ENCODE data around the gene FKBP11.
A peak's percentile ranks its signal among the peaks of the same experiment; 100 is the strongest.

The FKBP11 gene

DNA sequence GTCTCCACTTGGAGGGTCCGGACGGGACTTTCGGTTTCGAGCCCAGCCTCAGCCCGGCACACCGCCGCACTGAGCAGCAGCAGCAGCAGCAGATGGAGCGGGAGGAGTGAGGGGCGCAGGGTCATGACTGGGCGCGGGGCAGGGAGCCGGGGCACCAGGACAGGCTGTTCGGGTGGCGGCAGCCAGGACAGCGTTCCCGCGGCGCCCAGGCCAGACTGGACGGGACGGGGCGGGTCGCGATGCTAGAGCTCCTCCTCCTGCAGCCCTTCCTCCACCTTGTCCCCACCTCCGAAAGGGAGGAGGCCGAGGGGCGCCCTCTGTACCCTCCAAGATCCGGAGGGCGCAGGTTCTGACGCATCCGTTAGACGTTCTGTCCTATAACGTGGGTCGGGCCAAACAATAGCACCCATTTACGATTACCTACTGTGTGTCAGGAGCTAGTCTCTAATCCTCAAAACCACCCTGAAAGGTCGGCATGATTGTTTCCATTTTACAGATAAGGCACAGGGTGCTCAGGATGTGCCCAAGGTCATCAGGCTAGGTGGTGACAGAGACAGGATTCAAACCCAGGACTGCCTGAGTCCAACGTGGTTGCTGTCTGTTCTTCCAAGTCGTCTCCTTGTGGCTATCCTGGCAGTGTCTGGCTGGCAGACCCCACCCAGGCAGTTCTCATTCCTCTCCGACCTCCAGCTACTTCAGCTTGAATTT is at the start of gene FKBP11:
Gene FKBP11 (minus strand): TSS at position 189 of the 708 bp plus-strand sequence. CDS start 64 bp downstream, at position 125.
- peak; percentile 49 to 58 (median 55) for DNase-seq (ENCODE audit: low read depth in 2 of 3, low spot score in 2 of 3)

DNA sequence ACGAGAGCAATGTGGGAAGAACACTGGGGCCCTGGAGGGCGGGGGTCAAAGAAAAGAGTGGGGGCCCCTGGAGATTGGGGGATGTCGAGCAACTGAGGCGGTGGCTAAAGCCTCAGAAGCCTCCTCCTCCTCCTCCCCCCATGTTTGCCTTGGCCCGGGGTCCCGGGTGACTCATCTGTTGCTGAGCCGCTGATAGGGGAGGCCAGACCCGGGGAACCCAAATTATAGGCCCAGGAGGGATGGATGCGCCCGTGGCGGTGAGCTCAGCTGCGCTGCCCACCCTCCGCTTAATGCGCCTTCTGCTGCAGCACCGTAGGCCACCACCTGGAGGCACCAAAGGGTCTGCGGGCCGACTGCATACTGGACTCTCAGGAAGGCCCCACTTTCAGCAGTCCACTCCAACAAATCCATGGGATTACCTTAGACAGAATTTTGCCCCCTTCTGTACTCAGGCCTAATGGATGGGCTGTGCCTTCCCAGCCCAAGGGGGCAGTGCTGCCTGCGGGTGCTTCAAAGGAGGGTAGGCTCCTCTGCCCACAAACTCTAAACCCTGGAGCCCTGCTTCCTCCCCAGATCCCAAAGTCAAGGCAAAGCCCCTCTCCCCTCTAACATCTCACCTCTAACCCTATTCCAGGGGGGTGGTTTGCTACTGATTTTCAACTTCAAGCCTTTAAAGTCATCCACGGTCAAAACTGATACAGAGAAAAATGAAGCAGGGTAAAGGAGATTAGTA is 48.8 kb upstream of the FKBP11 start:
- DNase-seq (ENCODE audit: low read depth in 2 of 3, low spot score in 2 of 3), result no peak

DNA sequence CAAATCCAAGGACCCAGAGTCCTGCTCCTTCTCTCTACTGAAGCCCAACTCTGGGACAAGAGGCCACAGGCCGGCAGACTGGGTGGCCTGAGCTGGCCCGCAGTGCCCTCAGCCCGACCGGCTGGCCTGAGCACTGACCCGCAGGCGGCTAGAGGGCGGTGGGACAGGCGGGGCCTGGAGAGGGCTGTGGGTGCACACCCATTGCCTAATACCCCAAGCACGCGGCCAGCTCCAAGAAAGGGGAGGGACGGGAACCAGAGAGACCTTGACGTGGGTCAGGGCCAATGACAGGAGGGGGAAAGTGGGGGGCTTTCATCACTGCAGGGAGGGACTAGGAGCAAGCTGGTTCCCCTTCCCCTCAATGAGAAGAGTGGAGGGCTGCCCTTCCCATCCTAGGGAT is 48.2 kb upstream of the FKBP11 start:
- DNase-seq (ENCODE audit: low read depth in 2 of 3, low spot score in 2 of 3), result no peak

- no peak for DNase-seq (ENCODE audit: low read depth in 2 of 3, low spot score in 2 of 3)
Observed at GRCh38 chr12:48972952-48973483, 47.7 kb upstream of the FKBP11 start.

DNA sequence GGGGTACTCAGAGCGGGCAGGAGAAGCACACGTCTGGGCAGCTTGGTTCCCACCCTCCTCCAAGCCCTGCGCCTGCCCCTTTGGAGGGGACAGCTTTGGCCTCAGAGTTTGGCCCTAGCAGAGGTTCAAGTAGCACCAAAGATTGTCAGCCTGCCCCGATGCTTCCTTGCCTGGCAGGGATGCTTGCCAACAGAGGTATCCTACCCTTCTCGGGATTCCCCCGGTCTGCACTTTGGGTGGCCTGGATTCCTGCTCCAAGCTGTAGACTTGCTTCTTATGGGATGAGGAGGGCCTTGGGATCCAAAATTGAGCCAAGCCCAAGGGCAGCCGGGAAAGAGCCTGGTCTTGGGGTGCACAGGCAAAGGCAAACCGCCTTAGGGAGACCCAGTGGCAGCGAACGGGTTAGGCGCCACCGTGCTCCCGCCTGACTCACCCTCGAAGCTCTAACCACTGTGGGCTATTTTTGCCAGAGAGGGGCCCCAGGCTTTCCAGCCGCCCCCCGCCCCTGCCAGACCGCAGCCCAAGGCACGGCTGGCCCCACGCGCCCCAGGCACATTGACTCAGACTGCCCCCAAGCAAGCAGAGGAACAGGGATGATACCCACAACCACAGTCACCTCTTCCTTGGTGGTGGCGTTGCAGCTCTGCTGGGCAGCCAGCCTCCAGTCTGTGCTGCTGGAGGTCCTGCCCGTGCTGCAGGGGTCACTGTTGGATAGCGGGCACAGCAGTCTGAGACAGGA is 47.1 kb upstream of the FKBP11 start:
- peak in 1 of 3 experiments; percentile 71 for DNase-seq (ENCODE audit: low read depth in 2 of 3, low spot score in 2 of 3)

DNA sequence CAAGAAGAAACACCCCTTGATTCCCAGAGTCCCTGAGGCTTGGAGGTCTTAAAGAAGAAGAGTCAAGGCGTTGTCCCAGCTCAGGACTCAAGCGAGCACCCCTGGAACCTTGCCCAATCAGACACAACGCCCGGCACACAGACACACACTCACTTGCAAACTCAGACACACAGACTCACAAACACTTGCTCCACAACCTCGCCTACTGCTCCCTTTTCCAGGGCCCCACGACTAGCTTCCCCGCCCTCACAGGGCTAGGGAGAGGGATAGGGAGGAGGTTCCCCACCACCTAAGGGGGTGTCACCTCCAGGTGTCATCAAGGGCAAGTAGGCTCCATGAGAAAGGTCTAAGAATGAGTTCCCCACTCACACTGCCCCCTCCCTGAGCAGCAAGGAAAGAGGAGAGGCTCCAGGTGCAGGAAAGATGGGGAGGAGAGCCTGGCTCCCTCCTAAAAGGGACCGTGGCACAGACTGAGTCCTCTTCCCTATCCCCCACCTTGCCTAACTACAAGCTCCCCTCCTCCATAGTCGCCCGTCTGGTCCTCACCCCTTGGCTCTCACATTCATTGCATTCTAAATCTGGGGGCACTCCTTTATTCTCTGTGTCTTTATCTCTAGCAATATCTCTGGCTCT is 45.5 kb upstream of the FKBP11 start:
- DNase-seq (ENCODE audit: low read depth in 2 of 3, low spot score in 2 of 3), result no peak

- DNase-seq (ENCODE audit: low read depth in 2 of 3, low spot score in 2 of 3), result no peak
Observed at GRCh38 chr12:48969833-48970701, 44.8 kb upstream of the FKBP11 start.

DNA sequence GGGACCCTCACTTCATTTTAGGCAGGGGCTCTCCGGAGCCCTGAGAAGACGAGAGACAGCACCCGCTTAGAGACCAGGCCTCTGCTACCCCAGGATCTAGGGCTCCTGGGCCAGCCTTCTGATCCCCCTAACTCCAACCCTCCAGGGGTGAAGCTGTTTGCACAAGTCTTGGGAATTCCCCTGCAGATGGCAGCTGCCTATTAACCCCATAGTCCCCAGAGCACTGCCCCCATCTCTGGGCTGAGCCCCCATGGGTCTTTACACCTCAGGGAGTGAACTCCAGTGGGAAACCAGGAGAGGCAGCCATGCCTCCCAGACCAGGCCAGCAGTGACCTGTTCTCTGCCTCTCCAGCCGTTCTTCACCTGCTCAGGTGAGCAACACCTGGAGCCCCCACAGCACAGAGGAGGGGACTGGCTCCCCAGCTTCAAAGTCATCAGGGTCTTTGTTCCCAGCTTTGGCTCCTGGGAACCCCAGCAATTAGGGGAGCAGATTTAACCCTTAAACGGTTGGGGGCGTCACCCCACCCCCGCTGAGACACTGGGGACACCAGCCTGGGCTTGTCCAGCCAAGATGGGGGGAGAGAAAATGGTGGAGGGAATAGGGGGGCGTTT is 44.0 kb upstream of the FKBP11 start:
- no peak for DNase-seq (ENCODE audit: low read depth in 2 of 3, low spot score in 2 of 3)

- no peak for DNase-seq (ENCODE audit: low read depth in 2 of 3, low spot score in 2 of 3)
Observed at GRCh38 chr12:48968467-48968866, 43.2 kb upstream of the FKBP11 start.

- DNase-seq (ENCODE audit: low read depth in 2 of 3, low spot score in 2 of 3), result no peak
Observed at GRCh38 chr12:48967991-48968390, 42.7 kb upstream of the FKBP11 start.

- DNase-seq (ENCODE audit: low read depth in 2 of 3, low spot score in 2 of 3), result no peak
Observed at GRCh38 chr12:48966177-48966895, 41.0 kb upstream of the FKBP11 start.

- no peak for DNase-seq (ENCODE audit: low read depth in 2 of 3, low spot score in 2 of 3)
Observed at GRCh38 chr12:48965298-48965838, 40.1 kb upstream of the FKBP11 start.

GRCh38 chr12:48961801-48962200 is 36.5 kb upstream of the FKBP11 start:
- no peak for DNase-seq (ENCODE audit: low read depth in 2 of 3, low spot score in 2 of 3)

DNA sequence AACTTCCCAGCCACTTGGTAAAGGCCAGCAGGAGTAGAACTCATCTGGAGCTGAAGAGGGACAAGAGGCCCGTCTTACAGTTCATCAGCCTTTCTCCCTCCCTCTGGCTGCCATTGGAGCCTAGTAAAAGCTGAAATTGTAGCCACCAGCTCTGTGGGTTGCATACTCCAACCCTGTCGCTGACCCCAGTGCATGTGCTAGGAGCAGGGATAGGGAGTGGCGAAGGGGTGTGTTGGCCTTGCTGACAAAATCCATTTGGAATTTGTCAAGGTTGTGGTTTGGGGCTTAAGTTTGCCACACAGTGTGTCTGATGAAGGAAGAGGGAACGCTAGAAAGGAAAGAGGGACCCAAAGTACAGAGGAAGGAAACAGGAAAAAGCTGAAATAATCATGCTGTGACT is 36.0 kb upstream of the FKBP11 start:
- DNase-seq (ENCODE audit: low read depth in 2 of 3, low spot score in 2 of 3), result no peak

DNA sequence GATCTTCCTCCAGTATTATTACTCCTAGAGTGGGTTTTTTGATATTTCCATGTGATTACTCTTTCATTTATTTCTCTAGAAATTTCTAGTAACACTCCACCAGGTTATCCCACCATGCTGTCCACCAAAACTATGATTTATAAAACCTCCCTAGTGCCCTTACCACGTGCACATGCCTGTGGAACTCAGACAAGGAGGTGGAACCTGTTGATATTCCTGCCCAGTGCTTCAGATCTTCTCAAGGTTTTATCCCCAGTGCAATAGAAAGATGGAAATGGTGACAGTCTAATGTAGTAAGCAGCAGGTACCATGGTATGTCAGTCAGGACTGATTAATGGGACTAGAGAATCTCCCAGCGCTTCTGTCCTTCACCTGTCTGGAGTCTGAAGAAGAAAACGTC is 35.5 kb upstream of the FKBP11 start:
- DNase-seq (ENCODE audit: low read depth in 2 of 3, low spot score in 2 of 3), result no peak

DNA sequence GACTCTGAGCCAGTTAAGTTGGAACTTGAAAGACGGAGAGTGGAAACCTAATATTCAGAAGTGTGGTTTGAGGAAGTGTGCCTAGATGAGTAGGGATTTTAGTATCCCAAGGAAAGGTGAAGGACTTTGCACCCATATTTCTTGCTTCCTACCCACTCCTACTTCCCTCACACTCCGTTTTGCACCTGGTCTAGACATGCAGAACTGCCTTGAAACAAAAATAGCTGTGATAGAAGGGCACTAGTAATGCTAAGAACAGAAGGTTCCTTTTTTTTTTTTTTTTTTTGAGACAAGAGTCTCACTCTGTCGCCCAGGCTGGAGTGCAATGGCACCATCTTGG is 32.7 kb upstream of the FKBP11 start:
- no peak for DNase-seq (ENCODE audit: low read depth in 2 of 3, low spot score in 2 of 3)

GRCh38 chr12:48957141-48958048 is 32.1 kb upstream of the FKBP11 start, which contains the start of gene ARF3:
ARF3 (minus strand) TSS chr12:48957487; CDS start chr12:48941095, 16,392 bp downstream.
- DNase-seq (ENCODE audit: low read depth in 2 of 3, low spot score in 2 of 3), result peak; percentile 75 to 88 (median 76)

Data from activated CD8-positive, alpha-beta memory T cell treated with anti-CD3 and anti-CD28 coated beads for 48 hours (primary cell).